Activated gamma-delta T cell treated with Interleukin-2 at 50 U/mL for 16 hours (primary cell): Measurements from ENCODE around the gene KLRF1.
"Not testable (repeated sequence)": the region's sequence is repeated elsewhere in the genome, so short reads cannot be mapped to it uniquely, and the experiment has no call there.

Experiments used
- DNase-seq: peaks from one replicate; pipeline ENCODE4 v3.0.0-alpha.2; 2020

KLRF1 gene

DNA sequence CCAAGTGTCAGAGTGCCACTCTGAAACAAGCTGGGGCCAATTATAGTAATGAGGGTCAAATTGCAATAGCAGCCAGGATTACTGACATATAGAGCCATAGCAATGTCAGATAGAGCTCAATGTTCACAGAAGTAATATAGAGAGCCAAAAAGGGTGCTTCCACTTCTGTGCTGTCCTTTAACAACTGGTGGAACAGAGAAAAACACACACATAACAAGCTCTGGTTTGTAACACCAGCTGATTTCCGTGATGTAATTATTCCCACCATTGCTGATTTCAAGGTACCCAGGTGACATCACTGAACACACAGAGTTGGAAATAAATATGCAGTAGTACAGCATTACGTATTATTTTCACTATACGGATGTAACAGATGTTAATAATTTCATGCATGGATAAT is 44.9 kb downstream of the KLRF1 start:
- no peak for DNase-seq

DNA sequence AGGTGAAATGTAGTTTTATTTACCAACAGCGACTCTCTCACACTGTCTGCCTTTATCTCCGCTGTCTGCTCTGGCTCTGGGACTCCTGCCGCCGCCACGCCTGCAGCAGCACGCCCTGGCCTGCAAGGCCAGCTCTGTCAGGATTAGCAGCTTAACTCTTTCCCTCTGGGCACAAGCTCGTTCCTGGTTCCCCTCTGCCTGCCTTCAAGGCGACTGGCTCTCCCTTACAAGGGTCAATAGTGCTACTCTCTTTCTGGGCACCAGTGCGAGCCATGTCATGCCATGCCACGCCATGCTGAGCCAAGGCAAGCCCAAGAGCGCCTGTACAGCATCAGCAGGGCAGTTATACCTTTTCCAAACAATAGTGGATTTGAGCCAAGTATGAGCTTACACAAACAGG is 45.5 kb downstream of the KLRF1 start:
- DNase-seq = no peak

DNA sequence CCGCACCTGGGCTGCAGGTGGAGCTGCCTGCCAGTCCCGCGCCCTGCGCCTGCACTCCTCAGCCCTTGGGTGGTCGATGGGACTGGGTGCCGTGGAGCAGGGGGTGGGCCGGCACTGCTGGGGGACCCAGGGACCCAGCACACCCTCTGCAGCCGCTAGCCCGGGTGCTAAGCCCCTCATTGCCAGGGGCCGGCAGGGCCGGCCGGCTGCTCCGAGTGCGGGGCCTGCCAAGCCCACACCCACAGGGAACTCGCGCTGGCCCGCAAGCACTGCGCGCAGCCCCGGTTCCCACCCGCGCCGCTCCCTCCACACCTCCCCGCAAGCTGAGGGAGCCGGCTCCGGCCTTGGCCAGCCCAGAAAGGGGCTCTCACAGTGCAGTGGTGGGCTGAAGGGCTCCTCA is 48.8 kb downstream of the KLRF1 start:
- DNase-seq = not testable (repeated sequence)

- no peak for DNase-seq
These were observed 53.3 kb downstream of the KLRF1 start for GRCh38 chr12:9880532-9881078.

DNA sequence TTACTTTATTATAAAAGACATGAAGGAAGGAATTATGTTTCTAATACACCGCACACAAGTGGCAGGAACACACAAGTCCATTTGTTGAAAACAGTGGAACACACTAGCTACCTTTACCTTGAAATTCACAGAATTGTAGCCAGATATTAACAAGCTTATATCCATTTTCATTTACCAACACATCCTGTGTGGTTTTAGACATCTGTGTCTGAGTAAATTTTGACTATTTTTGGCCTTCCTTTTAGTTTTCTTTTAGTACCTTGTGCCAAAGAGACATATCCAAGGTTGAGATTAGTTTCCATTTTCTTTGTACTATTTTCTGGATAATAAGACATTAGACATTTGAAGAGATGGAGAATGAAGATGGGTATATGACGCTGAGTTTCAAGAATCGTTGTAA is 54.0 kb downstream of the KLRF1 start, which contains the start of gene KLRF2:
TSS of gene KLRF2 (plus strand) at position 244 of the 400 bp plus-strand sequence. CDS start at position 351, 107 bp downstream.
- DNase-seq = no peak

GRCh38 chr12:9881988-9882387 is 54.7 kb downstream of the KLRF1 start:
- DNase-seq = no peak

DNA sequence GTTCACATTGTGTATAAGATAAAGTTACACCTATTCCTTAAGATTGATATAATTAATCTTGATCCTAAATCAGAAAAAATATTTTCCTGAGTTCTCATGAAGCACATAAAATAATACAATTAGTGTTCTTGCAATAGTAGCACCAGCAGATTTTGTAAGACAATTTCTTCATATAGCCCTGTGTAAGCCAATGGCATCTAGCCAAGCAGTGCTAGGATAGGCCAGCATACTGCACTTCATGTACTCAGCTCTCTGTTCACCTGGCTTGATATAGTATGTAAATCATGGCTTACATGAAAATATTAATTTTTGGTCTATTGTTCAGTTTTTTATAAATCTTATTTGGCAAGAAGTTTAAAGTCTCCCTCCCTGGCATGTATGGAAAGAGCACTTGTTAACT is 55.9 kb downstream of the KLRF1 start:
- DNase-seq = no peak

GRCh38 chr12:9888665-9889273 is 61.5 kb downstream of the KLRF1 start:
- no peak for DNase-seq
